AG04449 (cell line): ENCODE measurements around the gene NGFR.
"Not testable (repeated sequence)": the region's sequence is repeated elsewhere in the genome, so short reads cannot be mapped to it uniquely, and the experiment has no call there.

Experiments
- CTCF ChIA-PET: fragments of 350-600 bp; formaldehyde crosslinking; extraction: SDS; loops from one replicate; lab custom pipeline; 2021; ENCODE audit warnings: antibody characterized with exemption; lab: Yijun Ruan, JAX
- POLR2A ChIA-PET: fragments of 400-600, 350-600 bp; formaldehyde crosslinking; extraction: SDS; loops from one replicate; lab custom pipeline; 2020; ENCODE audit warnings: antibody characterized with exemption, inconsistent platforms; lab: Yijun Ruan, JAX
- DNase-seq: peaks from one replicate; pipeline ENCODE4 v3.0.0-alpha.2; 2010; ENCODE audit warnings: low read depth, low spot score
- H3K4me3 ChIP-seq: 2 replicates; pipeline ENCODE4 v1.5.1; 2011; ENCODE audit warnings: low read depth, mild to moderate bottlenecking, control low read depth, low read length
- CTCF ChIP-seq: IDR thresholded peaks from one replicate; pipeline ENCODE4 v1.5.1; 2011; ENCODE audit warnings: mild to moderate bottlenecking, moderate library complexity, low read length, control low read depth, inconsistent platforms; ENCODE audit not compliant: insufficient read depth; ENCODE audit errors: missing control alignments

NGFR gene

GRCh38 chr17:49501496-49501895, 6.4 kb downstream of the NGFR start:
- H3K4me3 ChIP-seq, result no peak overlapping the region
- no peak for DNase-seq
- CTCF ChIA-PET, result interaction anchor here (1.4 to 7.7 kb wide), 3 partner anchors 14 to 55 kb away, joined by 4 to 44 read pairs (median 4); no protein-coding TSS in a partner anchor
- TF ChIP-seq CTCF, result no peak
- POLR2A ChIA-PET, result no interaction called here

GRCh38 chr17:49502254-49502653, 7.2 kb downstream of the NGFR start:
- TF ChIP-seq CTCF, result no peak
- ChIA-PET POLR2A (no interaction called here), CTCF (interaction anchor here (1.4 to 7.7 kb wide), 3 partner anchors 13 to 54 kb away, joined by 4 to 44 read pairs (median 4); no protein-coding TSS in a partner anchor)
- no peak for DNase-seq
- H3K4me3 ChIP-seq, result no peak overlapping the region

GRCh38 chr17:49502680-49503079, 7.6 kb downstream of the NGFR start:
- CTCF ChIA-PET, result interaction anchor here (1.4 to 7.7 kb wide), 3 partner anchors 13 to 53 kb away, joined by 4 to 44 read pairs (median 4); no protein-coding TSS in a partner anchor
- H3K4me3 ChIP-seq, POLR2A ChIA-PET, DNase-seq: not testable (repeated sequence)

- ChIA-PET CTCF (interaction anchor here (2.1 to 2.6 kb wide), 2 partner anchors 11 to 53 kb away, joined by 5 to 12 read pairs; no protein-coding TSS in a partner anchor), POLR2A (no interaction called here)
- no peak for DNase-seq
- no peak overlapping the region for H3K4me3 ChIP-seq
- TF ChIP-seq CTCF, result no peak
Observed at GRCh38 chr17:49504369-49504768, 9.3 kb downstream of the NGFR start.

- DNase-seq, result no peak
- ChIA-PET CTCF (interaction anchor here (0.8 to 4.1 kb wide), 3 partner anchors 9 to 93 kb away, joined by 3 to 32 read pairs (median 12); partner anchors contain the start of gene NGFR), POLR2A (no interaction called here)
Observed at GRCh38 chr17:49505854-49506253, 10.8 kb downstream of the NGFR start.

GRCh38 chr17:49506282-49506681, 11.2 kb downstream of the NGFR start:
- TF ChIP-seq CTCF, result no peak
- CTCF ChIA-PET, result interaction anchor here (0.9 to 5.1 kb wide), 4 partner anchors 9 to 51 kb away, joined by 3 to 32 read pairs (median 20); partner anchors contain the start of gene NGFR
- DNase-seq, result no peak
- H3K4me3 ChIP-seq, result no peak overlapping the region
- POLR2A ChIA-PET, result no interaction called here

More at GRCh38 chr17:49505854-49506253, 10.8 kb downstream of the NGFR start:
- H3K4me3 ChIP-seq, result no peak overlapping the region
- TF ChIP-seq CTCF, result no peak
